Measurements from ENCODE around the gene UNC5C. TPM values are rescaled to one million over a fixed set of nuclear protein-coding genes. Genes with fewer than 3 reads are reported as not detected.

Gene UNC5C
- total and polyA plus RNA-seq, 3 donors from 2014 or later, result 6.8 to 22.8 (median 20.5) TPM

GRCh38 chr4:95526075-95526474 is 22.7 kb downstream of the UNC5C start:
- no peak for DNase-seq
- H3K4me1 ChIP-seq, result no peaks in the 10 kb centered on the region
- TF ChIP-seq CTCF (IDR thresholded peaks at IDR 0.05), result no peak
- TF ChIP-seq POLR2A (IDR thresholded peaks at IDR 0.05), result no peak
- H3K27me3 ChIP-seq, result no peaks in the 10 kb centered on the region
- 90% methylated on average over 2 of the region's 2 CpGs for WGBS, 2 donors
- intact Hi-C loops (cut with DNase I; ENCODE audit: low total_unique reads), result no loop called here
- H3K36me3 ChIP-seq (ENCODE audit: low read depth, missing control alignments), result no peaks in the 10 kb centered on the region
- H3K9me3 ChIP-seq, result no peaks in the 10 kb centered on the region
- H3K4me3 ChIP-seq, result no peak overlapping the region
- H3K27ac ChIP-seq, result no peak overlapping the region

GRCh38 chr4:95524729-95525128 is 24.0 kb downstream of the UNC5C start:
- WGBS, 2 donors, result 59 to 65% methylated on average over 2 of the region's 2 CpGs
- TF ChIP-seq POLR2A (IDR thresholded peaks at IDR 0.05) (no peak), CTCF (IDR thresholded peaks at IDR 0.05) (no peak)
- no peak overlapping the region for H3K27ac ChIP-seq
- DNase-seq, result no peak
- no peaks in the 10 kb centered on the region for H3K4me1 ChIP-seq
- no peaks in the 10 kb centered on the region for H3K27me3 ChIP-seq
- no peak overlapping the region for H3K4me3 ChIP-seq
- no peaks in the 10 kb centered on the region for H3K9me3 ChIP-seq
- no peaks in the 10 kb centered on the region for H3K36me3 ChIP-seq (ENCODE audit: low read depth, missing control alignments)
- intact Hi-C loops (cut with DNase I; ENCODE audit: low total_unique reads), result no loop called here

GRCh38 chr4:95524184-95524583 is 24.6 kb downstream of the UNC5C start:
- intact Hi-C loops (cut with DNase I; ENCODE audit: low total_unique reads), result no loop called here
- no peak for DNase-seq
- Histone ChIP-seq H3K9me3 (no peaks in the 10 kb centered on the region), H3K4me3 (no peak overlapping the region), H3K4me1 (no peaks in the 10 kb centered on the region), H3K27ac (no peak overlapping the region), H3K36me3 (ENCODE audit: low read depth, missing control alignments) (no peaks in the 10 kb centered on the region), H3K27me3 (no peaks in the 10 kb centered on the region)
- WGBS, 2 donors, result 55 to 58% methylated on average over 1 of the region's 1 CpG
- TF ChIP-seq POLR2A (IDR thresholded peaks at IDR 0.05) (no peak), CTCF (IDR thresholded peaks at IDR 0.05) (no peak)

GRCh38 chr4:95522682-95523530 is 25.9 kb downstream of the UNC5C start:
- intact Hi-C loops (cut with DNase I; ENCODE audit: low total_unique reads), result no loop called here
- DNase-seq, result no peak
- TF ChIP-seq POLR2A (IDR thresholded peaks at IDR 0.05) (no peak), CTCF (IDR thresholded peaks at IDR 0.05) (no peak)
- WGBS, 2 donors, result 89 to 94% methylated on average over 6 of the region's 6 CpGs
- Histone ChIP-seq H3K27ac (no peak overlapping the region), H3K9me3 (no peaks in the 10 kb centered on the region), H3K4me3 (no peak overlapping the region), H3K36me3 (ENCODE audit: low read depth, missing control alignments) (no peaks in the 10 kb centered on the region), H3K4me1 (no peaks in the 10 kb centered on the region), H3K27me3 (no peaks in the 10 kb centered on the region)
